K562 (cell line): ENCODE measurements around the gene EMILIN1. TPM values are rescaled to one million over a fixed set of nuclear protein-coding genes. Genes with fewer than 3 reads are reported as not detected.

Source experiments
- BRCA1 ChIP-seq, 2 experiments: fragments of 450-650 bp in 1 of 2; sonication (generic) in 1 of 2; formaldehyde crosslinking in 1 of 2; IDR thresholded peaks; 2 replicates each; pipeline versions ENCODE4 v1.5.0 to v1.6.1; 2017 to 2020; ENCODE audit warnings: mild to moderate bottlenecking in 1 of 2, missing genetic modification reagents in 1 of 2
- CTCF ChIP-seq, 3 experiments: IDR thresholded peaks in 2 of 3; conservative IDR thresholded peaks in 1 of 3; 2 replicates each; pipeline ENCODE4 v1.5.1; 2011 to 2012; ENCODE audit warnings: low read length in 3 of 3, mild to moderate bottlenecking in 3 of 3, control low read depth in 2 of 3, improper control_type of control experiment in 1 of 3, inconsistent platforms in 1 of 3, low read depth in 1 of 3, mixed read lengths in 1 of 3, moderate library complexity in 1 of 3; ENCODE audit not compliant: insufficient read depth in 2 of 3
- ELK1 ChIP-seq: sonication (generic); formaldehyde crosslinking; IDR thresholded peaks from 2 replicates; pipeline ENCODE4 v1.8.1; 2022; ENCODE audit warnings: missing genetic modification reagents
- EP300 ChIP-seq: IDR thresholded peaks from 2 replicates; pipeline ENCODE4 v1.6.1; 2012; ENCODE audit warnings: low read length, improper control_type of control experiment
- ERF ChIP-seq: fragments of 450-650 bp; formaldehyde crosslinking; IDR thresholded peaks from 2 replicates; pipeline ENCODE4 v1.4.0; 2020; ENCODE audit warnings: mild to moderate bottlenecking, mixed read lengths
- MBD2 ChIP-seq: sonication (generic); IDR thresholded peaks from 2 replicates; pipeline ENCODE4 v1.6.1; 2016; ENCODE audit warnings: low read depth, borderline replicate concordance
- MTA3 ChIP-seq: fragments of 450-650 bp; formaldehyde crosslinking; IDR thresholded peaks from 2 replicates; pipeline ENCODE4 v1.6.1; 2017; ENCODE audit warnings: mild to moderate bottlenecking, borderline replicate concordance
- MXD1 ChIP-seq: fragments of 250-450 bp; sonication (Bioruptor Pico); IDR thresholded peaks from 2 replicates; pipeline ENCODE4 v1.8.0; 2021; ENCODE audit warnings: borderline replicate concordance, mild to moderate bottlenecking, moderate library complexity; ENCODE audit not compliant: poor library complexity, severe bottlenecking
- NR3C1 ChIP-seq: sonication (generic); formaldehyde crosslinking; IDR thresholded peaks from 2 replicates; pipeline ENCODE4 v1.8.1; 2022; ENCODE audit warnings: missing genetic modification reagents
- PREB ChIP-seq: sonication (generic); formaldehyde crosslinking; IDR thresholded peaks from 2 replicates; pipeline ENCODE4 v1.8.1; 2023; ENCODE audit warnings: mild to moderate bottlenecking, missing genetic modification reagents
- RFX7 ChIP-seq: fragments of 250-450 bp; sonication (Bioruptor Pico); IDR thresholded peaks from 2 replicates; pipeline ENCODE4 v1.5.1; 2021; ENCODE audit warnings: mild to moderate bottlenecking
- RREB1 ChIP-seq: fragments of 250-450 bp; sonication (Bioruptor Pico); IDR thresholded peaks from 2 replicates; pipeline ENCODE4 v1.4.0; 2020
- TCF15 ChIP-seq: fragments of 250-450 bp; sonication (Bioruptor Pico); IDR thresholded peaks from 2 replicates; pipeline ENCODE4 v1.8.0; 2022; ENCODE audit warnings: moderate library complexity, mild to moderate bottlenecking, inconsistent platforms
- ZBTB17 ChIP-seq: fragments of 450-650 bp; formaldehyde crosslinking; IDR thresholded peaks from 2 replicates; pipeline ENCODE4 v1.4.0; 2020; ENCODE audit warnings: mild to moderate bottlenecking
- ZNF79 ChIP-seq: fragments of 250-450 bp; sonication (Bioruptor Pico); IDR thresholded peaks from 2 replicates; pipeline ENCODE4 v1.4.0; 2020; ENCODE audit warnings: low read depth, mild to moderate bottlenecking, moderate library complexity
- polyA plus RNA-seq, 8 experiments: library from polyadenylated mRNA; depleted of rRNA in 4 of 8; stranded (reverse) in 5 of 8; unstranded in 3 of 8; fragments of >200 nt; fragmentation: Nextera tagmentation in 2 of 8; fragmentation: Illumina TruSeq in 1 of 8; extraction: Ambion mirVana in 2 of 8; extraction: Trizol in 1 of 8; gene quantifications; 2 replicates each; pipeline versions ENCODE4 v1.2.1 to v1.2.3, GENCODE V29; 2011 to 2014; ENCODE audit warnings: inconsistent platforms in 1 of 8, missing spikeins in 1 of 8
- total RNA-seq, 7 experiments: library from RNA; depleted of rRNA in 6 of 7; stranded (reverse); fragments of >200 nt in 6 of 7; fragmentation: Illumina TruSeq in 2 of 7; extraction: Trizol in 2 of 7; gene quantifications; 2 replicates each; pipeline versions ENCODE4 v1.2.1 to v1.2.3, GENCODE V29; 2011 to 2021; ENCODE audit warnings: low replicate concordance in 1 of 7

Gene EMILIN1
- total and polyA plus RNA-seq, 9 of the 15 experiments (the other 6 are each of a cell fraction or from before 2014, with no cell fraction given) = 0.04 to 2.7 (median 0.54) TPM; not detected in 2

- TF ChIP-seq CTCF (IDR thresholded peaks at IDR 0.05 in 2 of 3, conservative IDR thresholded peaks at IDR 0.05 in 1 of 3; ENCODE audit: insufficient read depth in 2 of 3, low read depth in 1 of 3, low read length in 3 of 3) (peak; percentile 47 to 52 (median 50); a peak in 5 of 6 replicates), RFX7 (no peak), MTA3 (no peak; the same call in 1 of the 2 replicates), ELK1 (CRISPR knock-in tag) (no peak), ERF (CRISPR knock-in tag) (0 out of 2 replicates have a peak, but pooled peaks have one; percentile 36), RREB1 (CRISPR knock-in tag) (peak; percentile 14; the same call in 1 of the 2 replicates), EP300 (no peak), ZNF79 (no peak), MXD1 (CRISPR knock-in tag) (no peak), PREB (CRISPR knock-in tag) (no peak), MBD2 (peak; percentile 87; the same call in 1 of the 2 replicates), ZBTB17 (CRISPR knock-in tag) (no peak), NR3C1 (no peak), TCF15 (CRISPR knock-in tag) (no peak), BRCA1 (IDR thresholded peaks at IDR 0.05) (no peak), BRCA1 (CRISPR knock-in tag; IDR thresholded peaks at IDR 0.05) (no peak)
These were observed 55.7 kb downstream of the EMILIN1 start, which contains the start of gene PREB (continued) for GRCh38 chr2:27133905-27134780.
